HUDEP-2 (cell line): ENCODE data around the gene CNTNAP5.
"Not testable (repeated sequence)": the region's sequence is repeated elsewhere in the genome, so short reads cannot be mapped to it uniquely, and the experiment has no call there.

Experiments
- DNase-seq, 76 experiments: peaks; one replicate each; lab custom pipeline; 2025; ENCODE audit not compliant: unreplicated experiment in 76 of 76; lab: John Stamatoyannopoulos, UW

CNTNAP5 gene

GRCh38 chr2:124402274-124402673 is 377.2 kb downstream of the CNTNAP5 start:
- DNase-seq: no peak

- not testable (repeated sequence) for DNase-seq
Measured at GRCh38 chr2:124407836-124408534, 382.9 kb downstream of the CNTNAP5 start.

GRCh38 chr2:124424074-124424473 is 399.0 kb downstream of the CNTNAP5 start:
- no peak for DNase-seq

GRCh38 chr2:124426122-124426521 is 401.0 kb downstream of the CNTNAP5 start:
- no peak for DNase-seq

GRCh38 chr2:124426625-124427024 is 401.5 kb downstream of the CNTNAP5 start:
- DNase-seq: no peak

- DNase-seq: no peak
Measured at GRCh38 chr2:124437811-124438210, 412.7 kb downstream of the CNTNAP5 start.

GRCh38 chr2:124450481-124450880 is 425.4 kb downstream of the CNTNAP5 start:
- DNase-seq: no peak

- no peak for DNase-seq
Measured at GRCh38 chr2:124476291-124476690, 451.2 kb downstream of the CNTNAP5 start.

GRCh38 chr2:124478761-124479160 is 453.7 kb downstream of the CNTNAP5 start:
- DNase-seq: no peak

GRCh38 chr2:124480958-124481357 is 455.9 kb downstream of the CNTNAP5 start:
- no peak for DNase-seq

- no peak for DNase-seq
Measured at GRCh38 chr2:124482044-124482443, 457.0 kb downstream of the CNTNAP5 start.

GRCh38 chr2:124482551-124482950 is 457.5 kb downstream of the CNTNAP5 start:
- no peak for DNase-seq

GRCh38 chr2:124485659-124486058 is 460.6 kb downstream of the CNTNAP5 start:
- DNase-seq: no peak

GRCh38 chr2:124489686-124490085 is 464.6 kb downstream of the CNTNAP5 start:
- DNase-seq: no peak

GRCh38 chr2:124501575-124502152 is 476.6 kb downstream of the CNTNAP5 start:
- DNase-seq: no peak

GRCh38 chr2:124514236-124514635 is 489.1 kb downstream of the CNTNAP5 start:
- DNase-seq: no peak

GRCh38 chr2:124520953-124521352 is 495.9 kb downstream of the CNTNAP5 start:
- DNase-seq: no peak

- DNase-seq: no peak
Measured at GRCh38 chr2:124523096-124523495, 498.0 kb downstream of the CNTNAP5 start.

- no peak for DNase-seq
Measured at GRCh38 chr2:124524155-124524915, 499.2 kb downstream of the CNTNAP5 start.

GRCh38 chr2:124526221-124526620 is 501.1 kb downstream of the CNTNAP5 start:
- DNase-seq: no peak

GRCh38 chr2:124530203-124530602 is 505.1 kb downstream of the CNTNAP5 start:
- no peak for DNase-seq
